HG02623 (cell line): ENCODE data around the gene PPP1R16B.
"Not testable (repeated sequence)": the region's sequence is repeated elsewhere in the genome, so short reads cannot be mapped to it uniquely, and the experiment has no call there.

Source experiments
- ATAC-seq: cut with Tn5 transposase; IDR thresholded peaks from one replicate; pipeline ENCODE4 v1.9.1; 2021; ENCODE audit warnings: moderate library complexity; ENCODE audit not compliant: unreplicated experiment

The PPP1R16B gene

GRCh38 chr20:38791291-38791690 lies 14.2 kb upstream of the PPP1R16B start:
- no peak for ATAC-seq

DNA sequence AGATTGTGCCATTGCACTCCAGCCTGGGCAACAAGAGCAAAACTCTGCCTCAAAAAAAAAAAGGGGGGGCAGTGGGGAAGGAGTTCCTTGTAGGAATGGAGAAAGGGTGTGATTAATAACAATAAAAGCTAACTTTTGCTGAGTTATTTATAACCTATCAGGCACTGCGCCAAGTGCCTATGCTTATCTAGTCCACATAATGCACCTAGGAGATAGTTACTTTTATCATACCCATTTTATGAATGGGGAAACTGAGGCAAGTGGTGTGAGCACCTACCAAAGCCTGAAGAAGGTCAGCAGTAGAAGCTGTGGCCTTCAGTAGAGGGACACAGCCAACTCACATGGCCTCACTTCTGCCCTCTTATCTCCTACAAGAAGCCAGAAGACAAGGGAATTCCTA lies 13.6 kb upstream of the PPP1R16B start:
- ATAC-seq = no peak

GRCh38 chr20:38794057-38794456 lies 11.4 kb upstream of the PPP1R16B start:
- ATAC-seq = not testable (repeated sequence)

- ATAC-seq = no peak
These were observed 7.2 kb upstream of the PPP1R16B start for GRCh38 chr20:38798266-38798665.

DNA sequence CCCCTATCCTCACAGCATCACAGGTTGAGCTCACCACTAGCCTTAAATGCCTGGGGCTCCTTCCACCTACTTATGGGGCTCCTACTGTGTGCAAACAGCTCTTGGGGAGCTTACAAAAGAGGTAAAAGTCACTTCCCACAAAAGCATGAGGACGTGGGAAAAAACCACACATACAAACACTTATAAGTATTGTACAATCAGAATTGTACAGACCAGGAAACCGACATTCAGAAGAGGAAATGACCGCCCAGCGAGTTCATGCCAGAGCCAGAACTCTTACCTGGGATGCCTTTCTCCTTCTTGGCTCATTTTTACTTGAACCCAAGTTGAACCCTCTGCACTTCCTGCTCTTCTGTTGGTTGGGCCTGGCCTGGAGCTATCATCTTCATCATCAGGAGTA lies 6.3 kb upstream of the PPP1R16B start:
- no peak for ATAC-seq

- no peak for ATAC-seq
These were observed 4.6 kb upstream of the PPP1R16B start for GRCh38 chr20:38800882-38801281.

- ATAC-seq = no peak
These were observed 1.3 kb upstream of the PPP1R16B start for GRCh38 chr20:38804221-38804620.

DNA sequence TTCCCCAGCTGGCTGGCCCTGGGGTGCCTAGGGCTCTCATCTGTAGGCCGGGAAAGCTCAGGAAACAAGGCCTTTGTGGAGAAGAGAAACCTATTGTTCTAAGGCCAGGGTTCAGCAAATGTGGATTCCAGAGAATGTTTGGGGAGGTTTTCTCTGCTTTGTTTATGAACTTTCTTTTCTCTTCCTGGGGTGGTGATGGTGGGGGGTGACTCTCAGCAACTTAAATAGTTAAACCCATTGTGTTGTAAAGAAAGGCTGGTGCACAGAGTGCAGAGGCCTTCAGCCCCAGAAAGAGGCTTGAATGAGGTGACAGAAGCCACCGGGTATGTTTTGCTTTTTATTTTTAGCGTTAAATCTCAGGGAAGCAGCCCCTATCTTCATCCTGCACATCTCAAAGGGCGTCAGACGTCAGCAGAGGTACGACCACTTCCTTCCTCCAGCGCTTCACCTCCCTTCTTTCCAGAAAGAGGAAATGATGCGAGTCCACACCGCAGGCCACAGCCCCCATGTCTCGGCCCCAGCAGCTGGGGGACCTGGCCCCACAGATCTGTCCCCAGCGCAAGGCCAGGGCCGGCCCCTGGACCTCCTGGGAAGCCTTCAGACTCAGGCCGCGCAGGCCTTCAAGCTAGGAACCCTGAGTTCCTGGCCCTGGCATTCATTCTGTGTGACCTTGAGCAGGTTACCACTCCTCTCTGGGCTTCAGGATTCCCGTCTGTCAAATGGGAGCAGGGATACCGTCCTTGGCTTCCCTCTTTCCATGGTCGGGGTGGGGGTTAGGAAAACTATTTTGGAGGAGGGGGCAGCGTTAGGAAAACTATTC lies 605 bp upstream of the PPP1R16B start:
- no peak for ATAC-seq

DNA sequence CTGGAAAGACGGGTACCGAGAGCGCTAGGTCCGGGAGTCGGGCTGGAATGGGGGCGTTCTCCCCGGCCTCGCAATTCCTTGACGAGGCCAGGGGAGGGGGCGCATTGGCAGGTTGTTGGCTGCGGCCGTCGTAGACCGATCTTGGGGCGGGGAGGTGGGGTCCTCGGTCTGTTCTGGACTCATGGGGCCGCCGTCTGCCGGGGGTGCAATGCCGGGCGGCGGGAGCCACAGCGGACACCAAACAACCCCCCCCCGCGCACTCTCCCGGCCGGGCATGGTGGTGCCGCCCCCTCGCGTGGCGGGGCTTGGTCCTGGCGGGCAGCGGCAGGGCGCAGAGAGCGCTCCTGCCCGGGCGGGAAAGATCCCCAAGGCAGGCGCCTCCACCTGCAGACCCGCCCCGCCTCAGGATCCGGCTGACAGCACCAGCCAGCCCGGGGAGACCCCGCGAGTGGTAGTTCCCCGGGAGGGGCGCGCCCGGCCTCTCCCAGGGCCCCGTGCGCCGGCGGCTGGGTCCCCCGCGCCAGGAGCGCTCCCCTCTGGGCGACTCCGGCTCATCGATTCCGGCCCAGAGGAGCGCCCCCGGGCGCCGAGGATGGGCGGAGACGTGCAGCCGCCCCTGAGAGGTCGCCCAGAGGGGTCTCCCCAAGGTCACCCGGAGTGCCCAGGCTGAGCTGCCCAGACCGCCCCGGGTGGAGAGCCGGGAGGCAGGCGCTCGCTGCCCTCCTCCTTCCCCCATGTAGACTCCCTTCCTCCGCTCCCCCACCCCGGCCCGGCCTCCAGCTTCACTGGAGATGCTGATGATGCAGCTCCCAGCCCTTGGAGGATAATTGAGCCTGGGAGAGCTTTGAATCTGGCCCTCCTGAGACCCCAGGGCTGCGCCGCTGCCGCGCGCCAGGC lies 709 bp downstream of the PPP1R16B start:
- no peak for ATAC-seq

DNA sequence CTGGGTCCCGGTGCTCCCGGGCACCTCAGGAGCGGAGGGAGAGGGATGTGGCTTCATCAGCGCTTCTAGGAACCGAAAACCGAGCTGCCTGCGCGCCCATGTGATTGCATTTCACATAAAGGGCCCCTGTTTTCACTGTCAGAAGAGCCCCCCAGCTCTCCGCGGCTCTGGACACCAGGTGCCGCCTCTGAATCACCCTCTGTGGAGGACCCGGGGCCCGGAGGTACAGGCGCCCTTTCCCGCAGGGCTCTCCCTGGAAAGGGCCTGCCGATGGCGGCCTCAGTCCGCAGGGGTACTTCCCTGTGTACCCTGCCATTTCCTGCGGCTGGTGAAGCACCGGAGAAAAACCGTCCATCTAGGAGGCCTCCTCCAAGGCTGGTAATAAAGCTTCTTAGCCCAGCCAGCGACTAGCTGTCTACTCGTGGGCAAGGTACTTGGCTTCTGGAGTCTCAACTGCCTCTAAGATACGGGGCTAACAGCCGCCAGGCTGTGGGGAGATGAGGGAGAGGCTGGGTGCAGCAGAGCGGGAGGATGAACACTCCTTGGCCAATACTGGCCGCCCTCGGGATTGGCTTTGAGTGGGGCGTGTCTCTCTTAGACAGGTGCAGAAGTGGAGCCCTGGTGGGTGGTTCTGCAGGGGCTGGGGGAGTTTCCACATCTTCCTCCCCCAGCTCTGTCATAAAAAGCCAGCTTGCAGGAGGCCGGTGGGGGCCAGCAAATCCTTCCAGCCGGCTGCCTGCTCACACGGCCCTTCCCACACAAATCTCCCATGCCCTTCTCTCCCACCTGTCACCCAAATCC lies 1.6 kb downstream of the PPP1R16B start:
- no peak for ATAC-seq

GRCh38 chr20:38809942-38810341 lies 4.4 kb downstream of the PPP1R16B start:
- no peak for ATAC-seq

DNA sequence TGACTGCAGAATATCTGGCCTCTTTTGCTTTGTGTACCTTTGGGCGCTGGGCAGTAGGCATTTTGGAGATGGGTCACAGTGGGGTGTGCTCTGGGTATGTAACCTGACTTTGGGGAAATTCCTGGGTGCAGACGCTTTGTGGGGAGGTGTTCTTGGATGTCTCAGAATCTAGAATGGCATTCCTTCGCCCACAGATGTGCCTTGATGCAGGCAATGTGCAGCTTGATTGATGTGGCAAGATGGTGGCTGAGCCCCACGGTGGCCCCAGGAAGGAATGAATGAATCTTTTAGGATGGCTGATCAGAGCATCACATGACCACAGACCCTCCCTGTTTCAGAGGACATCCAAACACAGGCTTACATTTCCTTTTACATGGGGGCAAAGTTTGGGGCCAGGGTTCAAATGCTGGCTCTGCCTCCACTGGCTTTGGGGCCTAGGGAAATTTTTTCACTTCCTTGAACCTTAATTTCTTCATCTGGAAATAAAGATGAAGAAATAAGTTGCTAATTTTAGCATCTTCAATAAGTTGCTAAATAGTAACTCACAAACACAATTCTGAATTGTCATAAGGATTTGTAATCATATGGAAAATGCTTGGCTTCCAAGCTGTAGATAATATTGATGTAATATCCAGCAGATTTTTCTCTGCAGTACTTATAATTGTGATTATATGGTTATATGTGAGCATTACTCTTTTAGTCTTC lies 5.6 kb downstream of the PPP1R16B start:
- ATAC-seq = no peak

DNA sequence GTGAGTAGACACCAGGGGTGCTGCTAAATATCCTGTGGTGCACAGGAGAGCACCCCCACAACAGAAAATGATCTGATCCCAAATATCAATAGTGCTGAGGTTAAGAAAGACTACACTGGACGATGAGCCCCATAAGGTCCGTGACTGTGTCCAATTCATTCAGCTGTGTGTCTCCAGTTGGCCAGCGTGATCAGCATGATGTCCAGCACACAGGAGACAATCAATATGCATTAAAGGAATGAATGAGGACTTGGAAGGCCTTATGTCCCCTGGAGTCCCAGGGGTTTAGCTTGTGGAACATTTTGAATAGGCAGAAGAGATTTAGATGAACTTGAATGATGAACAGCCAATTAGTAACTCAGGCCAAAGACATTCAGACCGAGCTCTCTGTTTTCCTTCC lies 6.3 kb downstream of the PPP1R16B start:
- no peak for ATAC-seq

- no peak for ATAC-seq
These were observed 6.7 kb downstream of the PPP1R16B start for GRCh38 chr20:38812182-38812581.

- no peak for ATAC-seq
These were observed 7.4 kb downstream of the PPP1R16B start for GRCh38 chr20:38812709-38813573.

DNA sequence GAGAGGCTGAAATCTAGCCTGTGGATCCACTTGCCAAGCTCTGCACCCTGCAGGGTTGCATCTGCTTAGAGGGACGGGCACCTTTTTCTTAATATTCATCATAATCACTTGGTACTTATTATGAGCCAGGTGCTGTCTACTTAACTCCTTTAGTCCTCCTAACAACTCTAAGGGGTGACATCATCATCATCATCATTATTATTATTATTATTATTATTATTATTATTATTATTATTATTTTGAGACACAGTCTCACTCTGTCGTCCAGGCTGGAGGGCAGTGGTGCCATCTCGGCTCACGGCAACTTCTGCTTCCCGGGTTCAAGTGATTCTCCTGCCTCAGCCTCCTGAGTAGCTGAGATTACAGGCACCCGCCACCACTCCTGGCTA lies 8.1 kb downstream of the PPP1R16B start:
- not testable (repeated sequence) for ATAC-seq

- no peak for ATAC-seq
These were observed 9.9 kb downstream of the PPP1R16B start for GRCh38 chr20:38815446-38815845.

DNA sequence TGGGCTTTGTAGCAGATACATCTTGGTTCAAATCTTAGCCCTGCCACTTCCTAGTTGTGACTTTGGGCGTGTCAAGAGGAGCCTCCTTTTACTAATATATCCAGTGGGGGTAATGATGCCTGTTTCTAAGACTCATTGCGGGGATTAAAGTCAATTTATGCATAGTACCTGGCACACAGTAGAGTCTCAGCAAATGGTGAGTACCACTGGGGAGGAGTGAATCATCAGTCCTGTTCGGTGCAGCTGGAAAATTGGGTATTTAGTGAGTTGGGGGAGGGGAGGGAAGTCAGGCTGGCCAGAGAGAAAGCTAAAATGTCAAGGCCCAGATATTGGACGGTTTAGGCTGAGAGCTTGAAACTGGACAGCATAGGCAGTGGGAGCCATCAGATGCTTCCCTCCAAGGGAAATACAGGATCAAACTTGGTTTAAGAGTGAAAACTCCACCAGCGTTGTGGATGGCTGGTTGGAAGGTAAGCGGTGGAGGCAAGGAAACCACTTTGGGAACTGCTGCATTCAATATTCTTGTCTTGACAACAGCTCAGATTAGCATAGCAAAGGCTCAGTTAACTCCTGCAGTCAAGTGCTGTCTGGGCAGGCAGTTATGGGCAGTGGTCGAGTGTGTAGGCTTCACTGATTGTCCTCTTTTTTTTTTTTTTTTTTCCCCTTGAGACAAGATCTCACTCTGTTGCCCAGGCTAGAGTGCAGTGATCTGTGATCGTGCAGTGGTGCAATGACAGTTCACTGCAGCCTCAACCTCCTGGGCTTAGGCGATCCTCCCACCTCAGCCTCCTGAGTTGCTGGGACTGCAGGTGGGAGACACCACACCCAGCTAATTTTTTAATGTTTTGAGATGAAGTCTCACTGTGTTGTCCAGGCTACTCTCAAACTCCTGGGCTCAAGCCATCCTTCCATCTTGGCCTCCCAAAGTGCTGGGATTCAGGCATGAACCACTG lies 12.9 kb downstream of the PPP1R16B start:
- ATAC-seq = no peak

DNA sequence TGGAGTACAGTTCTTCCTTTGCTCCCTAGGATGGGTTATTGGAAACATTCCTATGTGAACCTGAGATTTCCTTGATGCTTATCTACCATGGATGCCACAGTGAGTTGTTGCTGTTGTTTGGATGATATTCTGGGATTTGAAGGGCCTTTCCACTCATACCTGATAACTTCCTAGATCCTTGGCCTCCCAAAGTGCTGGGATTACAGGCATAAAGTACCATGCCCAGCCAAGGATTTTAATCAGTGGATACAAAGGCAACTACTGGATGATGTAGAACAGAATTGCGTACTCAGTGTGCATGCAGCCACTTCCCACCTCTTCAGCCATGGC lies 20.0 kb downstream of the PPP1R16B start:
- no peak for ATAC-seq
